Endothelial cell (in vitro differentiated cells): ENCODE measurements around the gene CREBRF. TPM values are rescaled to one million over a fixed set of nuclear protein-coding genes. Genes with fewer than 3 reads are reported as not detected.
"Not testable (repeated sequence)": the region's sequence is repeated elsewhere in the genome, so short reads cannot be mapped to it uniquely, and the experiment has no call there.

ENCODE experiments used
- DNase-seq: peaks from one replicate; pipeline ENCODE4 v3.0.0; 2021; ENCODE audit warnings: low spot score
- H3K27ac Mint-ChIP-seq: one replicate; pipeline ENCODE4 v1.8.0; 2021; ENCODE audit warnings: mixed read lengths, inconsistent platforms; ENCODE audit not compliant: unreplicated experiment
- H3K27me3 Mint-ChIP-seq: one replicate; pipeline ENCODE4 v1.8.0; 2021; ENCODE audit warnings: mild to moderate bottlenecking, moderate library complexity, mixed read lengths, inconsistent platforms; ENCODE audit not compliant: unreplicated experiment
- H3K36me3 Mint-ChIP-seq: one replicate; pipeline ENCODE4 v1.8.0; 2021; ENCODE audit warnings: mild to moderate bottlenecking, low read depth, mixed read lengths, inconsistent platforms; ENCODE audit not compliant: unreplicated experiment
- H3K4me1 Mint-ChIP-seq: one replicate; pipeline ENCODE4 v1.8.0; 2021; ENCODE audit warnings: mild to moderate bottlenecking, mixed read lengths, inconsistent platforms; ENCODE audit not compliant: unreplicated experiment
- H3K4me3 Mint-ChIP-seq: one replicate; pipeline ENCODE4 v1.8.0; 2021; ENCODE audit warnings: mild to moderate bottlenecking, mixed read lengths, inconsistent platforms; ENCODE audit not compliant: unreplicated experiment
- H3K9me3 Mint-ChIP-seq: one replicate; pipeline ENCODE4 v1.8.0; 2021; ENCODE audit warnings: mixed read lengths, inconsistent platforms; ENCODE audit not compliant: unreplicated experiment
- CTCF ChIP-seq: fragments of 200-600 bp; sonication (generic); IDR thresholded peaks from one replicate; pipeline ENCODE4 v1.5.0; 2021; ENCODE audit warnings: antibody characterized with exemption; ENCODE audit not compliant: unreplicated experiment
- total RNA-seq: library from RNA; stranded (reverse); fragmentation: NEBNext Ultra II Directional; extraction: Animal tissue kit (Norgen Biotek cat#: 25700); gene quantifications from one replicate; pipeline ENCODE4 v1.2.1, GENCODE V29; 2021; ENCODE audit not compliant: unreplicated experiment

Gene CREBRF
- total RNA-seq, 1 donor from 2014 or later: 19.9 TPM

DNA sequence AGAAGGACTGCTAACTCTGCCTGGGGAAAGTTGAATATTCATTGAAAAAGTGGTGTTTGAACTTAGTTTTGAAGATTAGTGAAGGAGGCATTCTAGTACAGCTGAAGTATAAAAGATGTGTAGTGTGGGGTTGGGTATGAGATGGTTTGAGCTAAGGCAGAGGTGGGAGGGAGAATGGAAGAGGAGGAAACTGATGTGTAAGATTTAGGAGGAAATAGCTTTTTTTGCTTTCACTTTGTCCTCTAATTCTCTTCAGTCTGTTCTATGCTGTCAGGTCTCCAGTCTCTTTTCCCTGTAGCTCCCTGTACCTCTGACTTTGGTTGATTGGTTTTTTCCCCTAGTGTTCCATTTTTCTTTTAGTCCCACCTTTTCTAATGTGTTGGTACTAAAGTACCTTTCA, 9.0 kb downstream of the CREBRF start:
- Mint-ChIP-seq H3K36me3 (no peaks in the 10 kb centered on the region), H3K27ac (no peak overlapping the region), H3K27me3 (no peaks in the 10 kb centered on the region), H3K4me3 (no peak overlapping the region), H3K9me3 (no peaks in the 10 kb centered on the region), H3K4me1 (peaks cover 5% of the 10 kb centered on the region)
- DNase-seq: no peak
- TF ChIP-seq CTCF: no peak

DNA sequence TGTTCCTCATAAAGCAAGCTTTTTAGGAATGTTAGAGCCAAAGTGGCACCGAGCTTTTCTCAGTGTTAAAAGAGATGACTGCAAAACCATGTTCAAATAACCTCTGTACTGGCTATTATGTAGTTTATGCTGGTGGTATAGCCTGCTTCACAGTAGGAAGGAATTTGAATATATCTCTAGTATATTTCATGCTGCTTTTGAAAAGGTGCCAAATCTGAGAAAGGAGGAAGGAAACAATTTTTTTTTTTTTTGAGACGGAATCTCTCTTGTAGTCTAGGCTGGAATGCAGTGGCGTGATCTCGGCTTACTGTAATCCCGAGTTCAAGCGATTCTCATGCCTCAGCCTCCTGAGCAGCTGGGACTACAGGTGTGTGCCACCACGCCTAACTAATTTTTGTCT, 13.5 kb downstream of the CREBRF start:
- Mint-ChIP-seq H3K36me3 (no peaks in the 10 kb centered on the region), H3K9me3 (no peaks in the 10 kb centered on the region), H3K4me1 (peaks cover 5% of the 10 kb centered on the region), H3K27me3 (no peaks in the 10 kb centered on the region), H3K27ac (no peak overlapping the region), H3K4me3 (no peak overlapping the region)
- no peak for DNase-seq
- no peak for TF ChIP-seq CTCF

DNA sequence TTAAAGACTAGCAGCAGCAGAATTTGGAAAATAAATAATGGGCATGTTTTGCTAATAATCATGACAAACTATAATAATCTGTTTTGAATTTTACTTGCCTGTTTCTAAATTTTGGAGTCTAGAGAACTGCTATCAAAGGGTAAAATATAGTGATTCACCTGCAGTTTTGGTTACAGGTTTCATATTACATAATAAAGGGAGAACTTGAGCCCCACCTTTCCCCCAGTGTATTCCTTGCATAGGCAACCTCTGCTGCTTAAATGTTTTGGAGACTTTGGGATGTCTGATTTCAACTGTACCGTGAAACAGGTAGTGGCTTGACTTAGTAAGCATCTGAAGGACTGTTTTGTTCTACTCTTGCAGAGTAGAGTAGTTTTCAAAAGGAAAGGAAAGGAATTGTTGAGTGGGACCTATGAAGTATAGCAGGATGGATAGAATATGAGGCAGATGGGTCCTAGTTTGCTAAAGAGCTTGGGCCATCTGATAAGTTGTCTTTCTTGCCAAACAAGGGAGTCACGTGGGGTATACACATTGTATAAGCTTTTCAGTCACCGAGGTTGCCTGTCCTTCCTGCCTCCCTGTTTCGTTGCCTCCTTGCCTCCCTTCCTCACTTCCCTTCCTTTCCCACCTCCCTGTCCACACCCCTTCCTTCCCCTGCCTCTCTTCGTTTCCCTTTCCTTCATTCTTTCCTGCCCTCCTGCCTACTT, 19.1 kb downstream of the CREBRF start:
- TF ChIP-seq CTCF: no peak
- H3K36me3 Mint-ChIP-seq: peaks cover 6% of the 10 kb centered on the region
- H3K9me3 Mint-ChIP-seq: no peaks in the 10 kb centered on the region
- peaks cover 3% of the 10 kb centered on the region for H3K27me3 Mint-ChIP-seq
- no peak overlapping the region for H3K27ac Mint-ChIP-seq
- H3K4me1 Mint-ChIP-seq: no peaks in the 10 kb centered on the region
- no peak for DNase-seq
- H3K4me3 Mint-ChIP-seq: no peak overlapping the region

DNA sequence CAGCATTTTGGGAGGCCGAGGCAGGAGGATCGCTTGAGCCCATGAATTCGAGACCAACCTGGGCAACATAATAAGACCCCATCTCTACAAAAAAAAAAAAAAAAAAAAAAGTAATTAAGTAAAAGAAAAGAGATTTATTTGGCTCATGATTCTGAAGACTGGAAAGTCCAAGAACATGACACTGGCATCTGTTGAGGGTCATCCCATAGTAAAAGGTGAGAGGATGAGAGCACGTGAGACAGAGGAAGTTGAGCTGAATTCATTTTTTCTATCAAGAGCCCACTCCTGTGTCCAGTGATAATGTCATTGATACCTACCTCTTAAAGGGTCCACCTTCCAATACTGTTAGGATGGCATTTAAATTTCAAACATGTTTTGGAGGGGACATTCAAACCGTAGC, 19.8 kb downstream of the CREBRF start:
- H3K27me3 Mint-ChIP-seq: peaks cover 3% of the 10 kb centered on the region
- no peaks in the 10 kb centered on the region for H3K4me1 Mint-ChIP-seq
- H3K27ac Mint-ChIP-seq: no peak overlapping the region
- TF ChIP-seq CTCF: no peak
- DNase-seq: no peak
- H3K4me3 Mint-ChIP-seq: no peak overlapping the region
- no peaks in the 10 kb centered on the region for H3K9me3 Mint-ChIP-seq
- peaks cover 6% of the 10 kb centered on the region for H3K36me3 Mint-ChIP-seq

DNA sequence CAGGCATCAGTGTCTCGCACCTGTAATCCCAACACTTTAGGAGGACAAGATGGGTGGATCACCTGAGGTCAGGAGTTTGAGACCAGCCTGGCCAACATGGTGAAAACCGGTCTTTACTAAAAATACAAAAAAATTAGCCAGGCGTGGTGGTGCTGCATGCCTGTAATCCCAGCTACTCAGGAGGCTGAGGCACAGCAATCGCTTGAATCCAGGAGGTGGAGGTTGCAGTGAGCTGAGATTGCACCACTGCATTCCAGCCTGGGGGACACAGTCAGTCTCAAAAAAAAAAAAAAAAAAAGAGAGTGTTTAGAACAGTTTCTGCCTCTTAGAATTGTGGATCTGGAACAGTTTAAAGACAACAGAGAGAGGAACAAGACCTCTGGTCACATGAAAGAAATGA, 20.3 kb downstream of the CREBRF start:
- DNase-seq, H3K9me3 Mint-ChIP-seq, H3K4me1 Mint-ChIP-seq, H3K27me3 Mint-ChIP-seq, H3K4me3 Mint-ChIP-seq: not testable (repeated sequence)
- Mint-ChIP-seq H3K27ac (peak overlapping the region; percentile 20), H3K36me3 (peaks cover 10% of the 10 kb centered on the region)
